WTC11 (cell line): Measurements from ENCODE around the gene PRSS38. TPM values are rescaled to one million over a fixed set of nuclear protein-coding genes. Genes with fewer than 3 reads are reported as not detected.

Experiments used
- ATAC-seq: fragments of 200-7000 bp; cut with Tn5 transposase; 2 replicates; pipeline ENCODE4 v1.10.0; 2021; ENCODE audit warnings: mild to moderate bottlenecking, moderate library complexity
- CTCF ChIA-PET: fragments of 300-600 bp; sonication (Branson Sonifier 250); formaldehyde crosslinking; loops from one replicate; lab custom pipeline; 2021; ENCODE audit warnings: antibody characterized with exemption; lab: Charles Lee
- POLR2A ChIA-PET: fragments of 350-600 bp; sonication (Branson Sonifier 250); formaldehyde crosslinking; loops from one replicate; lab custom pipeline; 2021; ENCODE audit warnings: antibody characterized with exemption; lab: Charles Lee
- DNase-seq: peaks from one replicate; pipeline ENCODE4 v3.0.0; 2021; ENCODE audit warnings: low spot score
- H3K27ac Mint-ChIP-seq: 2 replicates; pipeline ENCODE4 v1.8.0; 2021; ENCODE audit warnings: mixed read lengths
- H3K27me3 Mint-ChIP-seq: 2 replicates; pipeline ENCODE4 v1.8.0; 2021; ENCODE audit warnings: low read depth, mild to moderate bottlenecking, moderate library complexity, mixed read lengths
- H3K36me3 Mint-ChIP-seq: 2 replicates; pipeline ENCODE4 v1.8.0; 2021; ENCODE audit warnings: mixed read lengths
- H3K4me1 Mint-ChIP-seq: 2 replicates; pipeline ENCODE4 v1.8.0; 2022; ENCODE audit warnings: mixed read lengths
- H3K4me3 Mint-ChIP-seq: 2 replicates; pipeline ENCODE4 v1.8.0; 2021; ENCODE audit warnings: mild to moderate bottlenecking, moderate library complexity, mixed read lengths
- H3K9me3 Mint-ChIP-seq: 2 replicates; pipeline ENCODE4 v1.8.0; 2021; ENCODE audit warnings: mixed read lengths
- ATF6 ChIP-seq: sonication (generic); formaldehyde crosslinking; IDR thresholded peaks from 2 replicates; pipeline ENCODE4 v1.8.1; 2023; ENCODE audit warnings: mild to moderate bottlenecking, missing genetic modification reagents
- HMGXB4 ChIP-seq: sonication (generic); formaldehyde crosslinking; IDR thresholded peaks from 2 replicates; pipeline ENCODE4 v1.8.1; 2023; ENCODE audit warnings: mild to moderate bottlenecking, moderate library complexity, missing genetic modification reagents
- JAZF1 ChIP-seq: fragments of 250-450 bp; sonication (Bioruptor Pico); IDR thresholded peaks from 2 replicates; pipeline ENCODE4 v1.9.0; 2021; ENCODE audit warnings: moderate library complexity, mild to moderate bottlenecking, inconsistent platforms
- NR2C2 ChIP-seq: sonication (generic); formaldehyde crosslinking; IDR thresholded peaks from 2 replicates; pipeline ENCODE4 v1.8.0; 2022; ENCODE audit warnings: mild to moderate bottlenecking, missing genetic modification reagents
- PRDM15 ChIP-seq: sonication (generic); formaldehyde crosslinking; IDR thresholded peaks from 2 replicates; pipeline ENCODE4 v1.8.0; 2022; ENCODE audit warnings: missing genetic modification reagents
- PRRX2 ChIP-seq: fragments of 250-450 bp; sonication (Bioruptor Pico); IDR thresholded peaks from 2 replicates; pipeline ENCODE4 v1.8.0; 2021; ENCODE audit warnings: mild to moderate bottlenecking
- SOX15 ChIP-seq: fragments of 250-450 bp; sonication (Bioruptor Pico); IDR thresholded peaks from 2 replicates; pipeline ENCODE4 v1.9.0; 2021; ENCODE audit warnings: mild to moderate bottlenecking
- SP1 ChIP-seq: sonication (generic); formaldehyde crosslinking; conservative IDR thresholded peaks from 2 replicates; pipeline ENCODE4 v1.8.1; 2022; ENCODE audit warnings: missing genetic modification reagents
- TCF7 ChIP-seq: sonication (generic); formaldehyde crosslinking; IDR thresholded peaks from 2 replicates; pipeline ENCODE4 v1.8.0; 2022; ENCODE audit warnings: mild to moderate bottlenecking, low read depth, missing genetic modification reagents, moderate library complexity
- ZNF317 ChIP-seq: sonication (generic); formaldehyde crosslinking; IDR thresholded peaks from 2 replicates; pipeline ENCODE4 v1.8.1; 2023; ENCODE audit warnings: low read depth, mild to moderate bottlenecking, moderate library complexity, missing genetic modification reagents, borderline replicate concordance
- ZNF396 ChIP-seq: fragments of 250-450 bp; sonication (Bioruptor Pico); IDR thresholded peaks from 2 replicates; pipeline ENCODE4 v1.8.0; 2021; ENCODE audit warnings: mild to moderate bottlenecking, moderate library complexity, borderline replicate concordance
- ZNF416 ChIP-seq: fragments of 250-450 bp; sonication (Bioruptor Pico); IDR thresholded peaks from 2 replicates; pipeline ENCODE4 v1.9.0; 2021; ENCODE audit warnings: mild to moderate bottlenecking, inconsistent platforms
- ZSCAN18 ChIP-seq: fragments of 250-450 bp; sonication (Bioruptor Pico); IDR thresholded peaks from 2 replicates; pipeline ENCODE4 v2.1.2; 2022; ENCODE audit warnings: mild to moderate bottlenecking, moderate library complexity
- total RNA-seq: library from RNA; stranded (reverse); gene quantifications from 3 replicates; pipeline ENCODE4 v1.2.3, GENCODE V29; 2021

PRSS38 gene
- total RNA-seq, 1 experiment from 2014 or later, result not detected

GRCh38 chr1:227885135-227885647, 69.7 kb downstream of the PRSS38 start (continued):
- TF ChIP-seq ZNF396, result no peak
- TF ChIP-seq ZNF416, result no peak
- no peak for TF ChIP-seq SOX15 (CRISPR knock-in tag)
- no peak for TF ChIP-seq ZNF317 (CRISPR knock-in tag)
- TF ChIP-seq NR2C2, result no peak
- TF ChIP-seq PRDM15 (CRISPR knock-in tag), result no peak
- no peak for TF ChIP-seq PRRX2

GRCh38 chr1:227885648-227886502, 70.4 kb downstream of the PRSS38 start:
- Mint-ChIP-seq H3K27me3 (no peaks in the 10 kb centered on the region; the same call in 1 of the 2 replicates), H3K27ac (no peak overlapping the region), H3K4me3 (no peak overlapping the region), H3K9me3 (no peaks in the 10 kb centered on the region), H3K4me1 (peaks cover 3% of the 10 kb centered on the region), H3K36me3 (no peaks in the 10 kb centered on the region)
- ChIA-PET POLR2A (no interaction called here), CTCF (interaction anchor here (1.2 to 1.4 kb wide), 3 partner anchors 11 to 92 kb away, joined by 3 to 5 read pairs (median 4); no protein-coding TSS in a partner anchor)
- no peak for DNase-seq
- TF ChIP-seq JAZF1 (CRISPR knock-in tag) (no peak), ZSCAN18 (CRISPR knock-in tag) (no peak)
- ATAC-seq, result no peak

- Mint-ChIP-seq H3K27me3 (no peaks in the 10 kb centered on the region; the same call in 1 of the 2 replicates), H3K36me3 (no peaks in the 10 kb centered on the region)
- TF ChIP-seq TCF7 (CRISPR knock-in tag) (no peak), HMGXB4 (CRISPR knock-in tag) (no peak), ATF6 (no peak), SP1 (CRISPR knock-in tag) (no peak)
- TF ChIP-seq, all 79 proteins: peak for 0
- DNase-seq (no peak), ATAC-seq (peak; percentile 9)
- POLR2A ChIA-PET, result no interaction called here
- Mint-ChIP-seq H3K4me1 (peaks cover 3% of the 10 kb centered on the region), H3K9me3 (no peaks in the 10 kb centered on the region), H3K4me3 (peak overlapping the region; percentile 47), H3K27ac (no peak overlapping the region)
- CTCF ChIA-PET, result interaction anchor here (1.4 kb wide), 1 partner anchor 93 kb away, joined by 3 read pairs; no protein-coding TSS in a partner anchor
These were observed 71.1 kb downstream of the PRSS38 start for GRCh38 chr1:227886503-227886961.
